H1 (cell line): Measurements from ENCODE around the gene ASCC2.

Source experiments
- CEBPB ChIP-seq: IDR thresholded peaks from 2 replicates; pipeline ENCODE4 v1.6.1; 2012; ENCODE audit warnings: low read depth, low read length
- CTCF ChIP-seq, 3 experiments: IDR thresholded peaks; 1 replicate in 2 of 3; 2 replicates in 1 of 3; pipeline versions ENCODE4 v1.5.1 to v1.6.1; 2011; ENCODE audit warnings: low read length in 3 of 3, mild to moderate bottlenecking in 3 of 3, inconsistent platforms in 2 of 3, low read depth in 1 of 3, moderate library complexity in 1 of 3; ENCODE audit not compliant: insufficient read depth in 1 of 3; ENCODE audit errors: control extremely low read depth in 1 of 3
- GTF2F1 ChIP-seq: IDR thresholded peaks from 2 replicates; pipeline ENCODE4 v1.6.1; 2012; ENCODE audit warnings: low read depth, low read length, improper control_type of control experiment, borderline replicate concordance
- KDM1A ChIP-seq: fragments of 200-600, 300-600 bp; sonication (generic); IDR thresholded peaks from 2 replicates; pipeline ENCODE4 v1.7.1; 2016; ENCODE audit warnings: mild to moderate bottlenecking, low read length, borderline replicate concordance
- MAFK ChIP-seq: IDR thresholded peaks from 2 replicates; pipeline ENCODE4 v1.6.1; 2012; ENCODE audit warnings: low read depth, mild to moderate bottlenecking, improper control_type of control experiment, low read length
- SRF ChIP-seq: IDR thresholded peaks from 2 replicates; pipeline ENCODE4 v1.6.1; 2011; ENCODE audit warnings: mild to moderate bottlenecking, low read depth, low read length, moderate library complexity
- TAF1 ChIP-seq: IDR thresholded peaks from 2 replicates; pipeline ENCODE4 v1.6.1; 2011; ENCODE audit warnings: mild to moderate bottlenecking, low read depth, low read length

- no peak for TF ChIP-seq TAF1
- TF ChIP-seq CTCF (IDR thresholded peaks at IDR 0.05; ENCODE audit: control extremely low read depth in 1 of 3, insufficient read depth in 1 of 3, low read depth in 1 of 3, low read length in 3 of 3): no peak
- TF ChIP-seq MAFK: no peak
- no peak for TF ChIP-seq KDM1A
- no peak for TF ChIP-seq SRF
- no peak for TF ChIP-seq CEBPB
- TF ChIP-seq GTF2F1: no peak
Observed at GRCh38 chr22:29867260-29867659, 29.2 kb upstream of the ASCC2 start.
